BLaER1 treated with 17β-estradiol and CSF1 and Interleukin-3, amounts not matched to agents 10 nM and 100 nM (cell line): ENCODE data around the gene SAYSD1.

Experiments
- H3K27ac ChIP-seq, 11 experiments: shearing (Covaris generic); formaldehyde crosslinking; 2 replicates each; pipeline ENCODE4 v1.8.1; 2022
- H3K27me3 ChIP-seq, 11 experiments: shearing (Covaris generic); formaldehyde crosslinking; 2 replicates each; pipeline ENCODE4 v1.8.1; 2022
- H3K36me3 ChIP-seq, 11 experiments: shearing (Covaris generic); formaldehyde crosslinking; 2 replicates each; pipeline ENCODE4 v1.8.1; 2022
- H3K4me1 ChIP-seq, 10 experiments: shearing (Covaris generic); formaldehyde crosslinking; 2 replicates each; pipeline ENCODE4 v1.8.1; 2022
- H3K4me2 ChIP-seq, 11 experiments: shearing (Covaris generic); formaldehyde crosslinking; 2 replicates each; pipeline ENCODE4 v1.8.1; 2022
- H3K4me3 ChIP-seq, 10 experiments: shearing (Covaris generic); formaldehyde crosslinking; 2 replicates each; pipeline ENCODE4 v1.8.1; 2022
- H3K9ac ChIP-seq, 11 experiments: shearing (Covaris generic); formaldehyde crosslinking; 2 replicates each; pipeline ENCODE4 v1.8.1; 2022
- H3K9me3 ChIP-seq, 11 experiments: shearing (Covaris generic); formaldehyde crosslinking; replicated peaks in 1 of 11; 2 replicates each; pipeline ENCODE4 v1.8.1; 2022
- H4K20me1 ChIP-seq, 11 experiments: shearing (Covaris generic); formaldehyde crosslinking; 2 replicates each; pipeline ENCODE4 v1.8.1; 2022
- Cebpa-rat ChIP-seq, 11 experiments: shearing (Covaris generic); IDR thresholded peaks; 2 replicates each; pipeline ENCODE4 v1.8.1; 2022

The SAYSD1 gene, protein sequence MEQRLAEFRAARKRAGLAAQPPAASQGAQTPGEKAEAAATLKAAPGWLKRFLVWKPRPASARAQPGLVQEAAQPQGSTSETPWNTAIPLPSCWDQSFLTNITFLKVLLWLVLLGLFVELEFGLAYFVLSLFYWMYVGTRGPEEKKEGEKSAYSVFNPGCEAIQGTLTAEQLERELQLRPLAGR

DNA sequence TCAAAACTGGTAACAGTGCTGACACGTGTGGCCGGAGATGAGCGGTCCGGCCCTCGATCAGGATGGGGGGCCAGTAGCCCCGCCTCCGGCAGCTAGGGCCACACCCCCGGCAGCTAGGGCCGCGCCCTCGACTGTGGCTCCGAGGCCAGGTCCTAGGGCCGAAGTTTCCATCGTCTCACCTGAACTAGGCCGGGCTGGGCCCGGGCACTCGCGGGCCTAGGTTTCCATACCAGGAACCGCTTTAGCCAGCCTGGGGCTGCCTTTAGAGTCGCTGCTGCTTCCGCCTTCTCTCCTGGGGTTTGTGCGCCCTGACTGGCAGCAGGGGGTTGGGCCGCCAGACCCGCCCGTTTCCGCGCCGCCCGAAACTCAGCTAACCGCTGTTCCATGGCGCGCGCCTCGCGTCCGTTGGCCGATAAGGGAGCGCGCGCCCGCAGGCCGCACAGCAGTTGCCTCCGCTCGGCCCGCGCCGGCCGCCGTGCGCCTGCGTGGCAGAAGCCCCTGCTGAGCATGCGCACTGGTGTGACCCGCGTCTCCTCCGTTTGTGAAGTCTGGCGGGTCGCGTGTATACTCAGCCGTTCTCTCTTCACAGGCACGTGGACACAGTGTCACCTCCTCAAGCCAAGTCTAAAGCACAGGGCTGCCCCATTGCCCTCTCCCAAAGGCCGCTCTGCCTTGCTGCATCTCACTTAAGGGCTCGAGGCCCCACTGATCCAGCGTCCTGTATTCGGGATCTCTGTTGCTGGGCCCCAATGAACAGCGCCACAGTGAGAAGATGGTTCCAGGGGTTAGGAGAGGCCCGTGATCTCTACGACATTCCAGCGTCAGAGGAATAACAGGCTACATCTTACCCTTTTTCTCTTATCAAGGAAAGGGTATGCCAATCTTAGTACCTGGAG lies at the start of gene SAYSD1:
Gene SAYSD1 (minus strand): TSS at position 483 of the 896 bp plus-strand sequence. CDS start 97 bp downstream, at position 386.
- H4K20me1 ChIP-seq, result no peaks in the 10 kb centered on the region
- peak within 1 kb of the TSS; percentile 83 to 94 (median 87) for H3K9ac ChIP-seq
- peaks cover 0 to 7% (median 4%) of the 10 kb centered on the region in 11 experiments; a peak in 11 of 22 replicates for H3K36me3 ChIP-seq
- peak within 1 kb of the TSS; percentile 77 to 94 (median 87) for H3K4me2 ChIP-seq
- H3K27me3 ChIP-seq, result no peaks in the 10 kb centered on the region
- no peak for TF ChIP-seq Cebpa-rat (IDR thresholded peaks at IDR 0.05)
- H3K4me1 ChIP-seq, result peaks cover 8 to 29% (median 19%) of the 10 kb centered on the region in 10 experiments
- peak within 1 kb of the TSS; percentile 80 to 96 (median 89) for H3K27ac ChIP-seq
- no peaks in the 10 kb centered on the region; a peak in 1 of 22 replicates for H3K9me3 ChIP-seq
- H3K4me3 ChIP-seq, result peak within 1 kb of the TSS; percentile 62 to 79 (median 68)

DNA sequence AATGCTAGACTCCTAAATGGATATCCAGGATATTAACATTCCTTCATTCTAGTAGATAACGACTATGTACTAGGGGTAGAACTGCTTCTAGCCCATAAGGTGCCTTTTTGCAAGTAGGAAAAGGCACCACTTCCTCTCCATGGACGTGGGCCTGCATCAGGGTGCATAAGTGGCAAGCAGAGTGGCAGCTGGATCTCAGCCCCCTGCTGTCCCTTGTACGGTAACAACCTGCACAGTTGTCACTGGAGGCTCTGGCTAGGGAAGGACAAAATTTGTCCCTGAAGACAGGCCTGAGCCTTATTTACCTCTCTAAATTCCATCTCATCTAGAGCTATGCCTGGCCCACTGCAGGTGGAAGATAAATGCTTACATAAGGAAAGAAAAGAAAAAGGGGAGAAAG lies 42.5 kb upstream of the SAYSD1 start:
- Histone ChIP-seq H4K20me1 (no peaks in the 10 kb centered on the region), H3K27me3 (no peaks in the 10 kb centered on the region), H3K9me3 (peaks cover 0 to 8% (median 0%) of the 10 kb centered on the region in 11 experiments; a peak in 2 of 22 replicates), H3K4me1 (peaks cover 0 to 6% (median 0%) of the 10 kb centered on the region in 10 experiments; a peak in 2 of 20 replicates), H3K4me2 (no peak overlapping the region), H3K9ac (no peak overlapping the region), H3K4me3 (no peak overlapping the region), H3K27ac (no peak overlapping the region), H3K36me3 (no peaks in the 10 kb centered on the region)
- TF ChIP-seq Cebpa-rat (IDR thresholded peaks at IDR 0.05), result no peak

DNA sequence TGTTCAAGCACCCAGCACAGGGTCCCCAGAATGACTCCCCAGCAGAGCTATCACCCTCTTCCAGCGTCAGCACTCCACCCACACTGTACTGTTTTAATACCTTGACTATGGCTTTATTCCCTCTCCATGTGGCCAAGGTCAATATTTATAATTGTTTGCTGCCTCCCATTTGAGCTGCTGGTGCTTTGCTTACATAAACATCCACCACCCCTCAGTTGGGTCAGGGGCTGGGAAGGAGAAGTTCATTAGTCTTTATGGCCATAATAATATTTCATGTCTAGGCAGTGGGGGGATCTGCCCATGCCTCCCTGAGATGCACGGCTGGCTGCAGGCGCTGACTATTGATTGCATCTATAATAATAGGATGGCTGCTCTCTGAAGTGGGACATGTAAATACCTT lies 41.8 kb upstream of the SAYSD1 start:
- Histone ChIP-seq H3K27me3 (no peaks in the 10 kb centered on the region), H3K9ac (no peak overlapping the region), H3K36me3 (no peaks in the 10 kb centered on the region), H3K4me3 (no peak overlapping the region), H3K4me2 (no peak overlapping the region), H4K20me1 (no peaks in the 10 kb centered on the region), H3K27ac (no peak overlapping the region), H3K9me3 (peaks cover 0 to 8% (median 0%) of the 10 kb centered on the region in 11 experiments; a peak in 2 of 22 replicates), H3K4me1 (peaks cover 0 to 11% (median 0%) of the 10 kb centered on the region in 10 experiments; a peak in 4 of 20 replicates)
- no peak for TF ChIP-seq Cebpa-rat (IDR thresholded peaks at IDR 0.05)

DNA sequence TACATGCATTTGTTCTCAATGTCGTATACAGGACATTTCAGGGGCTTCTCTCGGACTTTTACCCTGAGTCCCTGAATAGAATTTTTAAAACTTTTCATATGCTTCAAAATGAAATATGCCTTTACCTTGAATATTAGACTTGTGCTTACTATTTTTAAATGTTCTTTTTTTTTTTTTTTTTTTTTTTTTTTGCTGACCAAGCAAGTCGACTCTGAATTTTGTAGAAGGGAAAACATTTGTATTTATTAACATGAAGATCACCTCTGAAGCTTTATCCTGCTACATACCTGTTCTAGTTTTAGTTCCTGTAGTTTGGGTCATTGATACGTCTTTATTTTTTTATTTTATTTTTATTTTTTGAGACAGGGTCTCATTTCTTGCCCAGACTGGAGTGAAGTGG lies 39.7 kb upstream of the SAYSD1 start:
- H4K20me1 ChIP-seq, result no peaks in the 10 kb centered on the region
- peaks cover 0 to 11% (median 0%) of the 10 kb centered on the region in 10 experiments; a peak in 4 of 20 replicates for H3K4me1 ChIP-seq
- no peak for TF ChIP-seq Cebpa-rat (IDR thresholded peaks at IDR 0.05)
- H3K36me3 ChIP-seq, result no peaks in the 10 kb centered on the region
- no peak overlapping the region for H3K4me3 ChIP-seq
- H3K9ac ChIP-seq, result no peak overlapping the region
- no peak overlapping the region for H3K27ac ChIP-seq
- peaks cover 0 to 8% (median 0%) of the 10 kb centered on the region in 11 experiments; a peak in 2 of 22 replicates for H3K9me3 ChIP-seq
- H3K27me3 ChIP-seq, result no peaks in the 10 kb centered on the region
- H3K4me2 ChIP-seq, result no peak overlapping the region

DNA sequence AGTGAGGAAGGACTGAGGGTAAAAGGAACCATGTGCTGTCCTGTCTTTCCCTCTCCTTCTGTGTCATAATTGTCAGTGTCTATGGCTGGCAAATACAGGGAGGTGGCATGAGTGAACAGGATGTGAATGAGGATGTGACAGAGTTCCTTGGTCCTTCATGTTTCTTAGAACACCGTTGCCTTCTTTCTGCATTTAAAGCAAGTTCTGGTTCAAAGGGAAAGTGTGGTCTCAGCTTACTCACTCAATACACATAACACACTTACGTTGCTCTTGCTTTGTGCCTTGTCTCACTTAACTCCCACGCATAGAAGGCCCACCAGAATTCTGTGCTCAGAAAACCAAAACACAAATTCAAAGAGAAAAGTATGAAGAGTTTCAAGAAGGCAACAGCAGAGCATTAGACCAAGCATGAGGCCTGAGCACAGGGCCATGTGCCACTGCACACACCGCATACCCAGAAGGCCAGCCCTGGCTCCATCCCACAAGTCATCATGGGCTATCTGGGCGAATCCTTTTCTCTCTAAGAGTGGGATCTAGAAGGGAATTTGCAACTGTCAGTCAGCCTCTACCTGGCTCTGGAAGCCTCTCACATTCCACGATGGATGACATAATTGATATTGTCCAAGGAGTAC lies 38.9 kb upstream of the SAYSD1 start:
- Histone ChIP-seq H3K4me2 (no peak overlapping the region; a peak in 1 of 22 replicates), H3K4me3 (no peak overlapping the region), H3K9me3 (no peaks in the 10 kb centered on the region; a peak in 1 of 22 replicates), H3K27ac (no peak overlapping the region), H4K20me1 (no peaks in the 10 kb centered on the region), H3K36me3 (no peaks in the 10 kb centered on the region), H3K9ac (no peak overlapping the region), H3K4me1 (peaks cover 0 to 11% (median 0%) of the 10 kb centered on the region in 10 experiments; a peak in 4 of 20 replicates), H3K27me3 (no peaks in the 10 kb centered on the region)
- TF ChIP-seq Cebpa-rat (IDR thresholded peaks at IDR 0.05), result no peak

DNA sequence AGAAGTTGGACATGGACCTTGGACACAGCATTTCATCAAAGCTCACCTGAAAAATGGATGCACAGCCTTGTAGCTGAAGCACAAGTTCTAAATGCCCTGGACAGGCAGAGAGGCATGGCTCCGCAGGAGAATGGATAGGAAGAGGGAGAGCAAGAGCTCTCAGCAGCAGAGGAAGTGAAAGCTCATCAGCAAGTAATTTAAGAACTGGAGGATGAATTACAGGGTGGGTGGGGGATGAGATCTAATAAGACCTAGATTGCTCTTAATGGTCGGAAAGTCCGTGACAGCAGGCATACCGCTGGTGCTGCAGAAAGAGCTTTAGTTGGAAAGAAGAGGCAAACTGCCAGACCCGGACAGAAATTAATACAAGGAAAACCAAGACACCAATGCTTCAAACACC lies 37.3 kb upstream of the SAYSD1 start:
- H3K9ac ChIP-seq, result no peak overlapping the region
- no peaks in the 10 kb centered on the region for H3K27me3 ChIP-seq
- H3K4me3 ChIP-seq, result no peak overlapping the region
- H3K4me1 ChIP-seq, result peaks cover 0 to 11% (median 0%) of the 10 kb centered on the region in 10 experiments; a peak in 4 of 20 replicates
- no peaks in the 10 kb centered on the region for H3K36me3 ChIP-seq
- H3K9me3 ChIP-seq, result no peaks in the 10 kb centered on the region
- H4K20me1 ChIP-seq, result no peaks in the 10 kb centered on the region
- H3K4me2 ChIP-seq, result no peak overlapping the region
- no peak overlapping the region for H3K27ac ChIP-seq
- TF ChIP-seq Cebpa-rat (IDR thresholded peaks at IDR 0.05), result no peak

DNA sequence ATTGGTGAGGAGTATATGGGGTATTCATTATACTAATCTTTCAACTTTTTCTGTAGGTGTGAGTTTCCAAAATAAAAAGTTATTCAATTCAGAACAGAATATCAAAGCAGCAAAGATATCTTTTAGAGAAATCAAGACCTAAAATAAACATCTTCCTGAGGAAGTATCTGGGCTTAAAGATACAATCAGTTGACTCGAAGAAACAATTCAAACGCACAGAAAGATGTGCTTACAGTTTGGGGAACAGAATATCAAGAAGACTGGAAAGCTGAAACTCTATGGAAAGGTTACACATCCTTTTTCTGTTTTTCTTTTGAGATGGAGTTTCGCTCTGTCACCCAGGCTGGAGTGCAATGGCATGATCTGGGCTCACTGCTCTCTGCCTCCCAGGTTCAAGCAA lies 36.2 kb upstream of the SAYSD1 start:
- H3K36me3 ChIP-seq, result no peaks in the 10 kb centered on the region
- peaks cover 0 to 11% (median 0%) of the 10 kb centered on the region in 10 experiments; a peak in 4 of 20 replicates for H3K4me1 ChIP-seq
- no peak overlapping the region for H3K9ac ChIP-seq
- H3K4me3 ChIP-seq, result no peak overlapping the region
- no peaks in the 10 kb centered on the region for H3K9me3 ChIP-seq
- no peak overlapping the region for H3K27ac ChIP-seq
- no peak for TF ChIP-seq Cebpa-rat (IDR thresholded peaks at IDR 0.05)
- H3K27me3 ChIP-seq, result no peaks in the 10 kb centered on the region
- no peak overlapping the region for H3K4me2 ChIP-seq
- H4K20me1 ChIP-seq, result no peaks in the 10 kb centered on the region

DNA sequence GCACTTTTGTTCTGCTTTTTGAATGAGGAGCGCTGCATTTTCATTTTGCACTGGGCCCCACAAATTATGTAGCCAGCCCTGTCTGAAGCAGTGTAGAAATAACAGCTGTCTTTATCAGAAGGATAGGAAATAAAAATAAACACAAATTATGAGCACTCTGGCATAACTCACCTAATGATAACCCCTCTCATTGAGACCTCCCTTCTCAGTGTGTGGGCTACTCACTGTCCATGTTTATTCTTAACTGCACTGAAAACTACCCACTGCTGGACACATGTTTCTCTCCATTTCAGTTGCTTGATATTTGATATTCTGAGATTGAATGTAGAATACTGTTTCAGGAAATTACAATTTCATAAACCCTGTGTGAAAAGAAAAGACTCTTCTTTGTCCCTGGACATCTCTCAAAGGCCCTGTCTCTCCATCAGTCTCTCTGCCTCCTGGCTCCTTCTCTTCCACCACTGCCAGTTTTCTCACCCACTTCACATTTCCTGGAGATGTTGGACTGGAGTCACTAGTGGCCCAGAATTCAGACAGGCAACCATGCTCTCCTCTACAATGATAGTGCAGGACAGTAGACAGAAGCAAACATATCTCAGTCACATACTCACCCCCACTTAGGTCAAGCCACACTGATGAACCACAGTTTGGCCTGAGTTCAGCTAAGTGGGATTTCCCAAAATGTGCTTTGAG lies 29.6 kb upstream of the SAYSD1 start:
- Histone ChIP-seq H3K27ac (no peak overlapping the region), H3K4me3 (no peak overlapping the region), H3K36me3 (no peaks in the 10 kb centered on the region), H3K9me3 (peaks cover 0 to 15% (median 8%) of the 10 kb centered on the region in 11 experiments; a peak in 12 of 22 replicates), H3K9ac (no peak overlapping the region), H4K20me1 (no peaks in the 10 kb centered on the region), H3K4me2 (no peak overlapping the region), H3K27me3 (no peaks in the 10 kb centered on the region), H3K4me1 (no peaks in the 10 kb centered on the region; a peak in 1 of 20 replicates)
- TF ChIP-seq Cebpa-rat (IDR thresholded peaks at IDR 0.05), result no peak
